ENCODE data around the gene UCK1.
A peak's percentile ranks its signal among the peaks of the same experiment; 100 is the strongest.

UCK1 gene

DNA sequence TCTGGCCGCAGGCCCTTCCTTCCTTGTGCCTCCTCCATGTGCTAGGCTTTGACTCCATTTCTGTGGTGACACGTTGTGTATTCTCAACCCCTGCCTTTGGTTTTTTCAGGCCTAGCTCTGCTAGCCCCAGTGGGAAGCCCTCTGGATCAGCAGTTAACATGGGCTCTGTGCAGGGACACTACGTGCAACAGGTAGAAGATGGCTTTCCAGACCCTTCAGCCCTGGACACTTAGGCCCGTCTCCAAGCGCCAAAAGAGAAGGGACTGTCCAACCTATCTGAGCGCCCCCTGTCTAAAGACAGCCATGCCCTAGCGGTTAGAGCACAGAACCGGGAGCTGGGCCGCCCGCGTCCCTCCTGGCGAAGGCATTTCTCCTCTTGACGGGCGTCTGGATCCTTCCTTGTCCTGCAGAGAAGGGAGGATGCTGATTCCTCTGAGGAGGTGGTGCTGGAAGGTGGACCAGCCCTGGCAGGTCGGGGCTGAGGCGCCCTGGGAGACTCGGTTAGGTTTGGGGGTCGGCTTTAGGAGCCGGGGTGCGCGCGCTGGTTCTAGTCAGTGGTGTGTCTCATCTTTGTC is 36.7 kb downstream of the UCK1 start:
- no peak for DNase-seq

DNA sequence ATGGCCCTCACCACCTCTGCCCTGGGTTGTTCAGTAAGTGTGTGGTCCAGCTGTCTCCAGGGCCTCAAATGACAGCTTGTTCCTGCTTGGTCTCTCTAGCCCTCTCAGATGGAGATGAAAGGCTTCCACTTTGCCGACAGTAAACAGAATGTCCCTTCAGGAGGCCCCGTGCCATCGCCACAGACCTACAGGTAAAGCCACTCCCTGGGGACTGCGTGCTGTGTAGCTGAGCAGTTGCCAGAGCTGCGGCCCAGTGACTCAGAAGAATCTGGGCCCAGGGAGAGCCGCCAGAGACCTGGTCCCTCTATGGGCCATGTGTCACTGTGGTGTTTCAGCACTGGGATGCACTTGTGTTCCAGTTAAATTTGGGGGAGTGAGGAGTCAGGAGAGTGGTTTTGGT is 39.0 kb downstream of the UCK1 start:
- no peak for DNase-seq

DNA sequence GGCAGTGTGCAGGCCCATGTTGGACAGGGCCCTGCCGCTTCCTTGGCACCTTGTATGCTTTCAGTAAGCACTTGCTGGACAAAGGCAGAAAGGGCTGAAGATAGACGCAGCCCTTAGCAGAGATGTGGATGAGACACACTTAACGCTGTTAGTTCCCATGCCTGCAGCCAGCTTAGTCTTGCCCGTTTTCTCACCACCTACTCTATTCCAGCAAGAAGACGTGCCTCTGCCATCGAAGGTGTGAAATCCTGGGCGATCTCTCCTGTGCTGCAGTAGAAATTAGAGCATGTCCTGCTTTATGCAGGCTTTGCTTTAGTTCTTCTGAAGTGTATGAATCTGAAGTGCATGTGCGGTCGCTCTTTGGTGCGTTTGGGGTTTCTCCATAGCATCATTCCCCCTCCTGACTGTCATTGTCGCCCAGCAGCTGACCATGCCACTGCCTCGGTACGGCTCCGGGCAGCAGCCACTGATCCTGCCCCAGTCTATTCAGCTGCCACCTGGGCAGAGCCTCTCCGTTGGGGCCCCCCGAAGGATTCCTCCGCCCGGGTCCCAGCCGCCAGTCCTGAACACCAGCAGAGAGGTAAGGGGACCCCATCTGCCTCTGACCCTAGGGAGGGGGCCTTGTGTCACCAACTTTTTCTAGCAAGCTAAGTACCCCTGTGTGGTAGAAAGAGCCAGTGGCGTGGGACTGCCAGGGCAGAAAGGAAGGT is 39.9 kb downstream of the UCK1 start:
- DNase-seq, result no peak

DNA sequence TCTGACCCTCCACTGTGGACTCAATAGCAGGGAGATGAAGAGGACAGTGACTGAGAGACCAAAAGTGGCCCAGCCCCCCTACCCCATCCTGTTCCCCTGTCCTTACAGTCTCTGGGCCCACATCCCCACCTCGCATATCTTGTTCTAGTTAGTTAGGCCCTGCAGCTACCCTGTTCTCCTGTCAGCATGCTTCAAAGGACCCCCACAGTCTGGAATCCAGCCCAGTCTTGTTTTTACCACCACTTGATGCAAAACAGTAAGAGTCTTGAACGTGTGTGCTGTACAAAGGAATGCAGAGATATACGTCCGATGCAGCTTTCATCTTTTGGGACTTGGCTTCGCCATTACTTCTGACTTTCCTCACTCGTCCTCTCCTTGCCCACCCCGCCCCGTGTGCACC is 40.5 kb downstream of the UCK1 start:
- no peak for DNase-seq

DNA sequence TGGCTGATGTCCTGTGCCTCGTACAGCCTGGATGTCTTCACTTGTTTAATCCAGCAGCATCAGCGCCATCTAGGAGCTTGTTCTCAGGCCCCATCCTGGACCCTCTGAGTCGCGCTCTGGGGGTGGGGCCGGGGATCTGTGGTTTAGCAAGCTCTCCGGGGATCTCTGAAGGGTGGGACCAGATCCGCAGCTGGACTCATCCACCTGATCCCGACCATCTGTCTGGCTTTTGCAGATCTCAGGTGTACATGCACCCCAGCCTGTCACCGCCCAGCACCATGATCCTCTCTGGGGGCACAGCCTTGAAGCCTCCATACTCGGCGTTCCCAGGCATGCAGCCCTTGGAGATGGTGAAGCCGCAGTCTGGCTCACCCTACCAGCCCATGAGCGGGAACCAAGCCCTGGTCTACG is 43.4 kb downstream of the UCK1 start:
- no peak for DNase-seq

DNA sequence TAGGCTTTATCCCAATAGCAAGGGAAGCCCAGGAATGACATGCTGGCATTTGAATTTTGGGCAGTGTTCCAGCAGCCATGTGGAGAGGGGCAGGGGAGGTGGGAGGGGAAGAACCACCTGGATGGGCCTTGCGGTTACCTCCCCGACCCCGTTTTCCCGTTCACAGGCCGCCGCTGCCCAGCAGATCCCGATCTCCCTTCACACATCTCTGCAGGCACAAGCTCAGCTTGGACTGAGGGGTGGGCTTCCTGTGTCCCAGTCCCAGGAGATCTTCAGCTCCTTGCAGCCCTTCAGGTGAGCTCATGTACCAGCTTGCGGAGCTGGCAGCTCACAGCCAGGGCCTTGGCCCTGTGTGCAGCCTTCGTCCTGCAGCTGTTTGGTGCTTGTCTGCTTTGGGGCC is 44.1 kb downstream of the UCK1 start:
- DNase-seq, result no peak

DNA sequence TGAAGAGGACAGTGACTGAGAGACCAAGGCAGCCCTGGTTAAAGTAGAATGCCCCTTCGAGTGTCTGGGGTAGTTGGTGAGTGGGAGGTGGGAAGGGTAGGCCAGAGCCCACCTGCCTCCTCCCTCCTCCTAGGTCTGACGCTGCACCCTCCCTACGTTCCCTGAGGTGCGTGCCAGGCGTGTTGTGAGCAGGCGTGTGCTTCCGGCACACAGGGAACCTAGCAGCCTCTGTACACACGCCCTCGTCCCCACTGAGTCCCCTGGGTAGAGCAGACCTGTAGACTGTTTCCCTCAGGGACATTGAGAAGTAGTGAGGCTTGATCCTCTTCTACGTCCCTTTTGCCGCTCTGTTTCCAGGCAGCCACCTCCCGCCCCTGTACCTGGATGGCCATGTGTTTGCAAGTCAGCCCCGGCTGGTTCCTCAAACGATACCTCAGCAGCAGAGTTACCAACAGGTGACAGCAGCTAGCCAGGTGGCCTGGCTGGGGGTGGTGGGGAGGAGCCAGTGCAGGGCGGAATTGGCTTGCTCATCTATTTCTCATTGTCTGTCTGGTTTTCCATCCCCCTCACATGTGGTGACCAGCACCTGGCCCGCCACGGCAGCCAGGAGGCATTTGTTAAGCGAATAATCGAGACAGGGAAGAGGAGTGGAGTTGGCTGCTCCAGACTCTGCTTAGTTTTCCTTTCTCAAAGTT is 45.2 kb downstream of the UCK1 start:
- no peak for DNase-seq

DNA sequence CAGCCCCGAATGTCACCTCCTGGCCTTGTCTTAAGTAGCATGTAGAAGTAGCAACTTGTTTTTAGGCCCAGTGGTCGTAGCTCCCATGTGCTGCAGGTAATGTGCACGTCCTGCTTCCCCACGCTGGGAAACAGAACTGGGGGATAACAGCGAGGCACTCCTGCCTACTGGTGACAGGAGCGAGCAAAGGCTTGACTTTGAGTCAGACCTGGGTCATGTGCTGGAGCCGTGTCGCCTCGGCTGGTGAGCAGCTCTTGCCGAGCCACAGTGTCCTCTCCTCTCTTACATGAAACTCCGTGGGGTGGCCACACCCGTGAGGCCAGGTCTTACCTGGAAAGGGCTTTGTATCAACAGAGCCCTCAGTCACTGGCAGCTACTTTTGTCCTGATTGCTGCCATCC is 45.9 kb downstream of the UCK1 start:
- no peak for DNase-seq

DNA sequence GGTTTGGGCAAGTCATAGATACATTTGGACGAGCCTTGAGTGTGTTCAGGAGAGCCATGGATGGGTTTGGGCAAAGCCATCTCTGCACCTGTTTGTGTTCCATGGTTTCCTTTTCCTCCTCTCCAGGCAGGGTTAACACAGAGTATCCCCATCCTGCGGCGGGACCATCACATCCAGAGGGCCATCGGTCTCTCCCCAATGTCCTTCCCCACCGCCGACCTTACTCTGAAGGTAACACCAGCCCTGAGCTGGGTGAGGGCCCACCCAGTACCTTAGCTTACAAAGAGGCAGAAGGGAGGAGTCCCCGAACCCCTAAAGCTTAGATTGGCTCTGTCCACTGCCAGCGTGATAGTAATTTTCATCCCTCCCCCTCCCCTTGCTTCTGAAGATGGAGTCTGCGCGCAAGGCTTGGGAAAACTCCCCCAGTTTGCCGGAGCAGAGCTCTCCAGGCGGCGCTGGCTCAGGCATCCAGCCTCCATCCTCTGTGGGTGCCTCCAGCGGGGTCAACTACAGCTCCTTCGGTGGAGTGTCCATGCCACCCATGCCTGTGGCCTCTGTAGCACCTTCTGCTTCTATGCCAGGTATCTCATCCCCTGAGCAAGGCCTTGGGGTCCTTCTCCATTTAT is 46.4 kb downstream of the UCK1 start:
- no peak for DNase-seq

DNA sequence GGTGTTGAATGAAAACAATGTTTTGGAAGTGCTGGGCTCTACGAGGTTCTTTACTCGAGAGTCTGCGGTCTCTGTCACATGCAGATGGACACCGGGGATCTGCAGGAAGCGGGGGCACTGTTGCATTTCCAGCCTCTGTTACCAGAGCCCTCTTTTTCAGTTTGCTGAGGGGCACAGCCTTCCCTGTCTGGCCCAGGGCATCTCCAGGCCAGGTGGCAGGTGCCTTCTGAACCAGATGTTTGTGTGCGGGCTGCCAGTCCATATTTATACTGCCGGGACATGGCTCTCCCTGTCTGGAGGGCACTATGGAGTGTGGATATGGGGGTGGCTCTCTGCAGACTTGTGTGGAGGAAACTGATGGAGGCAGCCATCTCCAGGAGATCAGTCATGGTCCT is 47.0 kb downstream of the UCK1 start:
- no peak for DNase-seq

DNA sequence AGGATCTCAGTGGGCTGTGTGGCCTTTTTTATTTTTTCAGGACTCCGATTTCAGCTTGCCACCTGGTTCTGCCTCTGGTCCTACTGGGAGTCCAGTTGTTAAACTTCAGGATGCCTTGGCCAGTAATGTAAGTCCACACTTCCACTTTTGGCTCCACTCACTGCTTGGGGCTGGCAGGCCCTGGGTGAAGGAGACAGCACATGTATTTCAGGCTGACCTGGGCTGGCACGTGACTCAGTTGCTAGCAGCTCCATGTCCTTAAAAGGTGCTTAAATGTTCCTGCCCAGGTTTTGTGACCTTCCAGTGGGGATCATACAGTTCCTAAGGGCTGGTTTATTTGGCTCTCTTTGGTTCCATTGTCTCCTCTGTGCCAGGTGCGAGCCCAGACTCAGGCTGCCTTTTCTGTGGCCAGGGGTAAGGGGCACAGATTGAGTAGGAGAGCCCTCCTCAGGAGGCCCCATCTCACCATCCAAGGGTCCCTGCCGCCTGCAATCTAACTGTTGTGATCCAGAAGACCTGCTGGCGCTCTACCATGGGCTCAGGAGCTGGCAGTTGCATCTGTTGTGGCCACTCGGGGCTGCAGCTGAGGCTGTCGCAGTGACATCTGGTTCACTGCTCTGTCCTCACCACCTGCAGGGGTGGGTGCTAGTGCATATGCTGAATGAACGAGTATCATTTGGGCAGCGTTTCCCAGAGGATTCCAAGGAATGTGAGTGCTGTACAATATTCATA is 47.6 kb downstream of the UCK1 start:
- no peak for DNase-seq

DNA sequence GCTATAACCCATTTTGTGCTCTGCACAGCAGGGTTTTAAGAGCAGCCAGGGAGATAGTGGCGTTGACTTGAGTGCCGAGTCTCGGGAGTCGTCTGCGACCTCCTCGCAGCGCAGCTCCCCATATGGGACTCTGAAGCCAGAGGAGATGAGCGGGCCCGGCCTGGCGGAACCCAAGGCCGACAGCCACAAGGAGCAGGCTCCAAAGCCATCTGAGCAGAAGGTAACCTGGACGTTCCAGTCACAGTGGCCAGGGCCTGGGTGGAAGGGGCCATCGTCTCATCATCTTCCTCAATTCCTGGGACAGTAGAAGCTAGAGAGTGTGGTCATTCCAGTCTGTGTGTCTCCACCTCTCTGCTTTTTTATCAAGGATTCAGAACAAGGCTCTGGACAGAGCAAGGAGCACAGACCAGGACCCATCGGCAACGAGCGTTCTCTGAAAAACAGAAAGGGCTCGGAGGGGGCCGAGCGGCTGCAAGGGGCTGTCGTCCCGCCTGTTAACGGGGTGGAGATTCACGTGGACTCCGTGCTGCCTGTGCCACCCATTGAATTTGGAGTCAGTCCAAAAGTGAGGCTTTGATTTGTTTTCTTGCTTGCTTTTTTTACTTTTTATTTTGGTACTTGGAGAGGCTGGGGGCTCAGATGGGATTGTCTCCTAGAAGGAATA is 48.6 kb downstream of the UCK1 start:
- DNase-seq, result no peak

DNA sequence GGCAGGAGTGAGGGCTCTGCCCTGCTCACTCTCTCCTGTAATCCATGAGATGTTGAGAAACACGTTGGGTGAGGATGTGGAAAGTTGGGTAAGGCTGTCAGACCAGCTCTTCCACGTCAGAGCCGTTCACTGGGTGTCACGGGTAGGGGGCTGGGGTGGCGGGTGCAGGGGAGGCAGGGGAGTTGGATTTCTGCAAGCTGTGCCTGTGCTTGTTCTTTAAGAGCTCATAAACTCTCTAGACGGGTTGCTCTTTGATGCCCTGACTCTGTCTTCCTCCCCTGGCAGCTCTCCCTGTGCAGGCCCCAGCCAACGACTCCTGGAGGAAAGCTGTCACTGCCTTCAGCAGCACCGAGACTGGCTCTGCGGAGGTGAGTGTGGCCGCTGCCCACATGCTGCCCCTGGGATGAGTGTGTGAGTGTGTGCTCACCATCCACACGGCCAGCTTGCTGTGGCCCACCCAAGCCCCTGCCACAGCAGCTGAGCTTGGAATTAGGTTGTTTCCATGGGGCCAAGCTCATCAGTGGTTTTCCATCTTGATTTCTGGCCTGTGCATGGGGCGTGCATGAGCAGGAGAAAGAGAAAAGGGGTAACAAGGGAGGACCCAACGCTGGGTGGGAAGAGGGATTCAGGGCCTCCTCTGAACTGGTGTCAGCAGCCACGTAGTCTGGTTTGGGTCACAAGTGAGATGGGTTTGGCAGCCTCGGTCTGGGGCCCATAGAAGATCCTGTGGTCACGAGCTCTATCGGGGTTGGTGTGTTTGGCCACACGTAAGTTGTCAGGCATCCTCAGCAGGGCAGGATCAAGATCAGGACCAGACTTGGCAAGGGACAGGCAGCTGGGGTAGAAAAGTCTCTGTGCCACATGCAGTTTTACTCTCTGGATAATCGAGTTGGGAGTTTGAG is 49.4 kb downstream of the UCK1 start:
- DNase-seq, result no peak

DNA sequence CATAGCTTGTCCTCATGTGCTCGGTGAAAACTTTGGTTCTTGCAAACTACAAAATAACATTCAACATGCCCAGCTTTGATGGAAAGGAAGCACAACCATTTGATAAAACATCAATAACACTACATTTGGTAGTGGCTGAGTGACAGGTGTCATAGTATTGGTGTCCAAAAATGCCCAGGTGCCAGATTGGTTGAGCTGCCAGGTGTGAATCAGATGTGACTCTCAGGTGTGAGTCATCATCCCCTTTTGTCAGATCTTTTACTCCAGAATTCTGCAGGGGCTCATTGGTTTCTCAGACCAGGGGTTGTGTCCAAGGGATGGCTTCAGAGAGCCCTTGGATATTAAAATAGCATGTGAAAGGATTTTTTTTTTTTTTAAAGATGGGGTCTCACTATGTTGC is 50.8 kb downstream of the UCK1 start:
- DNase-seq, result no peak

DNA sequence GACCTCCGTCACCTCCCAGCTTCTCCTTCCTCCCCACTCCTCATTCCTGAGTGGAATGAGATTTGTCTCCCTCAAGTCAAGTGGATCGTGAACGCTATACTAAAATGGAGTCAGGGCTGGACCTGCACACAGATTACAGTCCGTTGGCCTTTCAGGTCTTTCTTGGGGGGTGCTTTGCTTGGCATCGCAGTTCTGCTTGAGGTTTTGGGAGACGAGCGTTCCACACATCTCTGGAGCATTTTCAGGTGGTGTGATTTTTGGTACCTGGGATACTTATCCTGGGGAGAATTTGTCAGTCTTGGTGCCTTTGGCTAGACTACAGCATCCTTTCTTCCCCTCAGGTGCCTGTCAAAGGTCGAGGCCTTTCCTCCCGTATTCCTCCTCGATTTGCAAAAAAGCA is 52.2 kb downstream of the UCK1 start:
- no peak for DNase-seq

DNA sequence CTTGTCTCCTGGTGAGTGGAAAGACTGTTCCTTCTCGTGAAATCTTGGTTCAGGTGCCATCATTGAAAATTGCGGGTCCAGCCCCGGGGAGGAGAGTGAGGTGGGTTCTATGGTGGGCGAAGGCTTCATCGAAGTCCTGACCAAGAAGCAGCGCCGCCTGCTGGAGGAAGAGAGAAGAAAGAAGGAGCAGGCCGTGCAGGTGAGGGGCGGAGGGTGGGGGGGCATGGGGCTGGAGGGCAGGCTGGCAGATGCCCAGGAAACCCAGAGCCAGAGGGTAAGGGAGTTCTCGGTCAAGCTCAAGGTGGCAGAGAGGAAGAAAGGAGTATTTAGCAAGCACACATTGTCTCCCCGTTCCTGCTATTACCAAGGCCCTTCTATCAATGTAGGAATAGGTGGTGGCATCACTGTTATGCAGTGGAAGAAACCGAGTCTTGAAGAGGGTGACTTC is 52.6 kb downstream of the UCK1 start:
- peak; percentile 44 for DNase-seq

DNA sequence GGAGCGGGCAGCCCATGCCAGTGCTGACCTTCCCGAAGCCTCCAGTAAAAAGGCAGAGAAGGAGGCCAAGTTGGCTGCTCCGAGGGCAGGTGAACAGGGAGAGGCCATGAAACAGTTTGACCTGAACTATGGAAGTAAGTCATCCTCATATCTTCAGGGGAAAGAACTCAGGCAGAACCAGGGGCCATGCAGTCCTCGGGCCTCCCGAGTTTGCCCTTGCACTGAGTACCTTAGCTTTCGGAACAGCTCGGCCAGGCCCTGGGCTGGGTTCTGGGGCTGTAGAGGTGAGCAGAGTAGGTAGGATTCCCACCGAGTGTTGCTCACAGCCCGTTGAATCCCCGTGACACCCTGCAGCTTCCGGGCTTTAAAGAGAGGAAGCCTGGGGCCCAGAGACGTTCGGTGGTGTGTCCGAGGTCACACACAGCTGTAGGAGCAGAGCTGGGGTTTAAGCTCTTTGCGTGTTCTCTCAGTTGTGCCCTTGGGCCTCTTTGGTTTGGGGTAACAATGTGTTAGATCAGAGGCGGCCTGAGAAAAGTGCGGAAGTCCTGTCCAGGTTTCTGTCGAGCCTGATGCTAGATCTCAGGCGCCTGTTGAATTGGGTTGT is 53.1 kb downstream of the UCK1 start:
- no peak for DNase-seq

DNA sequence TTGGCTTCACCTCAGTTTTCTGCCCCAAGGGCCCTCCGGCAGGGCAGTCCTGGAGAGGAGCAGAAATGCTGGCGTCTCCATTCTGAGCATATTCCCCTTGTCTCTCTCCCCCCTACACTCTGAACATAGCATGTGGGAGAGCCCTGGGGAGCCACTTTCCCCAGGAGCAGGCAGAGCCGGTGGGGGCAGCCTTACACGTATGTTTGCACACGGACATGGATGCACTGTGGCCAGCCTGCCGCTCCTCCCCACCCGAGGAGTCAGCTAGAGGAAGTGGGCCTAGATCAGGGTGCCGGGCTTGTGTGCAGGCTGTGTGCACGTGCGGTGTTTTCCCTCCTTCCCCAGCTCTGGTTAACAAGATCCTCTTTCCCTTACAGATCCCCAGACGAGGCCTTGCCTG is 53.7 kb downstream of the UCK1 start:
- DNase-seq, result no peak

DNA sequence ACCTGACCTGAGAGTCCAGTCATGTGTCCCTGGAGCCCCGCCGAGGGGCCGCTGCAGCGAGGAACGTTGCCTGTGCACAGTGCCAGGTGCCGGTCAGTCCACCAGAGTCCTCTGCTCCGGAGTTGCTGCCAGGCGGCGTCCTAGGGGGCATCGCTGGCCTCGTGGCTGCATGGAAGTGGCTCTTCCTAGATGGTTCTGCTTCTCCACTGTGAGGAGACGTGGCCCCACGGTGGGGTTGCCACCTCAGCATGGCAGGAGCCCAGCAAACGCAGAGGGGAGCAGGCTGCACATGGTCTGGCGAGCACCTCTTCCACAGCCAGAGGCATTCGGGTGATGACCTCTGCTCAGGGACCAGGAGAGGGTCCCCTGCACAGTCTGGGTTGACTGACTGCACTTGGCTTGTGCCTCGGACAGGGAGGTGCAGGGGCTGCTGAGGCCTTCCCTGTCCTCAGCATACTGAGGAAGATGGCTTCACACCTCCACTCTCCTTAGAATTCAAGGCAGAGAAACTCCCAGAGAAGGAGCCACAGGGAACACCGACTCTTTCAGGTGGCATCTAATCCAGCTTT is 54.2 kb downstream of the UCK1 start:
- DNase-seq, result no peak

DNA sequence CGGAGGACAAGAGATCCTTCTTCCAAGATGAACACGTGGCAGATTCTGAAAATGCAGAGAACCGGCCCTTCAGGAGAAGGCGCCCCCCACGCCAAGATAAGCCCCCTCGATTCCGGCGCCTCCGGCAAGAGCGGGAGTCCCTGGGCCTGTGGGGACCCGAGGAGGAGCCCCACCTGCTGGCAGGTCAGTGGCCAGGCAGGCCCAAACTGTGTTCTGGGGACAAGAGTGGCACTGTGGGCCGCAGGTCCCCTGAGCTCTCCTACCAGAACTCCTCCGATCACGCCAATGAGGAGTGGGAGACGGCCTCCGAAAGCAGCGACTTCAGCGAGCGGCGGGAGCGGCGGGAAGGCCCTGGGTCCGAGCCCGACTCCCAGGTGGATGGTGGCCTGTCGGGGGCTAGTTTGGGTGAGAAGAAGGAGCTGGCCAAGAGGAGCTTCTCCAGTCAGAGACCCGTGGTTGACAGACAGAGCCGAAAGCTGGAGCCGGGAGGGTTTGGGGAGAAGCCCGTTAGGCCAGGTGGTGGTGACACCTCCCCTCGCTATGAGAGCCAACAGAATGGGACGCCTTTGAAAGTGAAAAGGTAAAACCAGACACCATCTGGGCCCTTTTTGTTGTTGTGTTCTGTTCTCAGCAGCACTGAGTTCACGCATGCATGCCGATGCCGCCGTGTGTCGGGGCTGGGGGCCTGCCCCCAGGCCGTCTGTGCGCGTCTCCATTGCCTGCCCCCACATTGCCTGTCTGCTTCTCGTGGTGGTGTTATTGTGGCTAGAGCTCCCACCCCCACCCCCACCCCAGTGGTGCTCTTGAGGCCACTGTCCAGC is 54.9 kb downstream of the UCK1 start:
- DNase-seq, result no peak

All from CD4-positive, alpha-beta T cell treated with Interleukin-4 for 4 hours (primary cell).